ENCODE data around the gene SLAIN1. TPM values are rescaled to one million over a fixed set of nuclear protein-coding genes. Genes with fewer than 3 reads are reported as not detected.

The SLAIN1 gene
- total and polyA plus RNA-seq, 2 of the 8 experiments (the other 6 are each of a cell fraction or from before 2014, with no cell fraction given): 35.0 to 37.7 TPM

GRCh38 chr13:77774181-77774580 is 76.7 kb downstream of the SLAIN1 start (continued):
- no peak for TF ChIP-seq MAX (IDR thresholded peaks at IDR 0.05)
- TF ChIP-seq EGR1 (IDR thresholded peaks at IDR 0.05; ENCODE audit: borderline replicate concordance, low read depth, low read length): no peak
- TF ChIP-seq SIN3A (conservative IDR thresholded peaks at IDR 0.05 in 1 of 2, IDR thresholded peaks at IDR 0.05 in 1 of 2; ENCODE audit: low read depth in 1 of 2, low read length in 2 of 2): no peak
- no peak for TF ChIP-seq RBBP5 (IDR thresholded peaks at IDR 0.05; ENCODE audit: borderline replicate concordance, low read depth, low read length)
- no peak for TF ChIP-seq BCL11A (IDR thresholded peaks at IDR 0.05; ENCODE audit: low read depth in 2 of 2, low read length in 2 of 2)

Data from H1 (cell line).